Measurements from ENCODE around the gene PAX2. TPM values are rescaled to one million over a fixed set of nuclear protein-coding genes. Genes with fewer than 3 reads are reported as not detected.

The PAX2 gene
- total and polyA plus RNA-seq, 4 donors, result not detected

DNA sequence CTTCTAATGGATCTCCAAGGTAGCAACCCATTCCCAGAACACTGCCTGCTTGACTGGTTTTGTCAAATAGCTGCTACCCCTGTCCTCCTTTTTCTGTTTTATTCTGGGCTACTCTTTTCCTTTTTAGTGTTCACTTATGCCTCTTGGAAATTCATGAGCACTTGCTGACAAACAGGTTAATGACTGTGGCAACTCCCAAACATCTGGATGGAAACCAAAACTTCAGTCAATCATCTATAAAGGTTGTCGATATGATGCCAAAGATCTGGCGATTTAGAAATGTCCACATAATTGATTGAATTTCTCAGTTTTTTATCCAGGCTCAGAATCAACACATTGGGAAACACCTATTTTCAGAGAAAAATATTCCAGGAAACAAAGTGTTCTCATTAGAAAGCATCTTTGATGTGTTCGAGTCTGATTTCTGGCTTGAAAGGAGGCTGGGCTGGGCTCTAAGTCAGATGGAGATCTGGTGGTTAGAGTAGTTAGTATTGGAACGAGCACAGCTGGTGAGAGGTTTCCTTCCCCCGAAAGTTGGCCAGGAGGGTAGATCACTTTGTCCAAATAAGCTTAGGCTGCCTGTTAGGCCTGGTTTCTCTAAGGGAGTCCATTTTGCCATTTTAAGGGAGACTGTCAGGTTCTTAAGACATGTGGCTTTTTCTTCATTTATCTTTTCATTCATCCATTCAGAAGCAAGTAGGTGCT, 17.8 kb downstream of the PAX2 start:
- no peak overlapping the region for H3K27ac ChIP-seq (ENCODE audit: low read depth in 1 of 2, low read length in 2 of 2)
- H3K9ac ChIP-seq (ENCODE audit: low read depth in 1 of 2, low read length in 2 of 2), result no peak overlapping the region
- H3K4me1 ChIP-seq (ENCODE audit: control insufficient read depth in 4 of 4, insufficient read depth in 4 of 4, low read length in 3 of 4), result peaks cover 0 to 7% (median 3%) of the 10 kb centered on the region in 4 donors
- no peaks in the 10 kb centered on the region for H3K9me3 ChIP-seq (ENCODE audit: control insufficient read depth in 4 of 4, low read length in 3 of 4)
- peaks cover 0 to 12% (median 0%) of the 10 kb centered on the region in 4 donors for H3K27me3 ChIP-seq (ENCODE audit: control insufficient read depth in 4 of 4, insufficient read depth in 4 of 4, low read length in 3 of 4)
- no peaks in the 10 kb centered on the region for H3K36me3 ChIP-seq (ENCODE audit: control insufficient read depth in 4 of 4, insufficient read depth in 3 of 4, low read depth in 1 of 4, low read length in 3 of 4)
- 31% methylated on average over 5 of the region's 5 CpGs for WGBS
- no peak for DNase-seq (ENCODE audit: low spot score)
- H3K4me3 ChIP-seq (ENCODE audit: low read depth in 1 of 3, low read length in 3 of 3), result no peak overlapping the region
- TF ChIP-seq NR2F2 (IDR thresholded peaks at IDR 0.05) (no peak), SP1 (IDR thresholded peaks at IDR 0.05) (no peak), ZBTB33 (IDR thresholded peaks at IDR 0.05) (no peak), CTCF (IDR thresholded peaks at IDR 0.05; ENCODE audit: low read depth, low read length, missing input control) (no peak), JUND (IDR thresholded peaks at IDR 0.05) (no peak), ATF3 (IDR thresholded peaks at IDR 0.05) (no peak), YY1 (IDR thresholded peaks at IDR 0.05) (no peak), MAX (IDR thresholded peaks at IDR 0.05) (no peak), TAF1 (conservative IDR thresholded peaks at IDR 0.05) (no peak), FOXA1 (IDR thresholded peaks at IDR 0.05) (no peak), RAD21 (IDR thresholded peaks at IDR 0.05) (no peak), RXRA (IDR thresholded peaks at IDR 0.05) (no peak), HNF4A (conservative IDR thresholded peaks at IDR 0.05) (no peak), HNF4G (IDR thresholded peaks at IDR 0.05) (no peak), FOXA2 (IDR thresholded peaks at IDR 0.05) (no peak), GABPA (IDR thresholded peaks at IDR 0.05 in 1 of 2, conservative IDR thresholded peaks at IDR 0.05 in 1 of 2) (no peak), EGR1 (IDR thresholded peaks at IDR 0.05; ENCODE audit: low read depth in 2 of 2) (no peak)
- TF ChIP-seq, protein P1, sequence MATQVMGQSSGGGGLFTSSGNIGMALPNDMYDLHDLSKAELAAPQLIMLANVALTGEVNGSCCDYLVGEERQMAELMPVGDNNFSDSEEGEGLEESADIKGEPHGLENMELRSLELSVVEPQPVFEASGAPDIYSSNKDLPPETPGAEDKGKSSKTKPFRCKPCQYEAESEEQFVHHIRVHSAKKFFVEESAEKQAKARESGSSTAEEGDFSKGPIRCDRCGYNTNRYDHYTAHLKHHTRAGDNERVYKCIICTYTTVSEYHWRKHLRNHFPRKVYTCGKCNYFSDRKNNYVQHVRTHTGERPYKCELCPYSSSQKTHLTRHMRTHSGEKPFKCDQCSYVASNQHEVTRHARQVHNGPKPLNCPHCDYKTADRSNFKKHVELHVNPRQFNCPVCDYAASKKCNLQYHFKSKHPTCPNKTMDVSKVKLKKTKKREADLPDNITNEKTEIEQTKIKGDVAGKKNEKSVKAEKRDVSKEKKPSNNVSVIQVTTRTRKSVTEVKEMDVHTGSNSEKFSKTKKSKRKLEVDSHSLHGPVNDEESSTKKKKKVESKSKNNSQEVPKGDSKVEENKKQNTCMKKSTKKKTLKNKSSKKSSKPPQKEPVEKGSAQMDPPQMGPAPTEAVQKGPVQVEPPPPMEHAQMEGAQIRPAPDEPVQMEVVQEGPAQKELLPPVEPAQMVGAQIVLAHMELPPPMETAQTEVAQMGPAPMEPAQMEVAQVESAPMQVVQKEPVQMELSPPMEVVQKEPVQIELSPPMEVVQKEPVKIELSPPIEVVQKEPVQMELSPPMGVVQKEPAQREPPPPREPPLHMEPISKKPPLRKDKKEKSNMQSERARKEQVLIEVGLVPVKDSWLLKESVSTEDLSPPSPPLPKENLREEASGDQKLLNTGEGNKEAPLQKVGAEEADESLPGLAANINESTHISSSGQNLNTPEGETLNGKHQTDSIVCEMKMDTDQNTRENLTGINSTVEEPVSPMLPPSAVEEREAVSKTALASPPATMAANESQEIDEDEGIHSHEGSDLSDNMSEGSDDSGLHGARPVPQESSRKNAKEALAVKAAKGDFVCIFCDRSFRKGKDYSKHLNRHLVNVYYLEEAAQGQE (IDR thresholded peaks at IDR 0.05), result no peak

Measured in liver (tissue), 9 donors.